NCI-H524 (cell line): ENCODE results near the gene PFDN5.
"Not testable (repeated sequence)": the region's sequence is repeated elsewhere in the genome, so short reads cannot be mapped to it uniquely, and the experiment has no call there.

ENCODE experiments used
- DNase-seq, 2 experiments: peaks; one replicate each; lab custom pipeline; 2025; lab: John Stamatoyannopoulos, UW

The PFDN5 gene

DNA sequence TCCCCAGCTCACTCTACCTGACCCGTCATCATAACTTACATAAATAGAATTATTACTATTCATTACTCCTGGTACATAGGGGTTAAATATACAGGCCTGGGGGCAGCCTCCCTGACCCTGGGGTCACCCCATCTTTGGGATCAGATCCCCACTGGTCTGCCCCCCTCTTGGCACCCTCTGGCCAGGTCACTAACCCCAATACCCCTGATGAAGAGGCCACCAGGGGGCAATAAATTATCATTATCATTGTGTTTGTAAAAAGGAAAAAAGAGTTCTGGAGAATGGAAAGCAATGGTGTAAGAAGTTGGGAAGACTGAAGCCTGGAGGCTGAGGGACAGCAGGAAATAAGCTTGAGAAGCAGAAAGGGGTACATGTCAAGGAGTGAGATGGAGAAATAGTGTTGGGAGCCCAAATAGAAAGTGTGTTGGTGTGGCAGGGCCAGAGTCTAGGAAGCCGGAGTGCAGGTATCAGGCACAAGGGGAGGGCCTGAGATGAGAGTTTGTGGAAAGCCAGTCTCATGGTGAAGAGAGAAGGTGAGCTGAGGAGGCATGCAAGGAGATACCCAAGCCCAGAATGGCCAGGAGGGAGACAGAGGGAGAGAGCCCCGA is 32.2 kb downstream of the PFDN5 start:
- DNase-seq, result no peak

DNA sequence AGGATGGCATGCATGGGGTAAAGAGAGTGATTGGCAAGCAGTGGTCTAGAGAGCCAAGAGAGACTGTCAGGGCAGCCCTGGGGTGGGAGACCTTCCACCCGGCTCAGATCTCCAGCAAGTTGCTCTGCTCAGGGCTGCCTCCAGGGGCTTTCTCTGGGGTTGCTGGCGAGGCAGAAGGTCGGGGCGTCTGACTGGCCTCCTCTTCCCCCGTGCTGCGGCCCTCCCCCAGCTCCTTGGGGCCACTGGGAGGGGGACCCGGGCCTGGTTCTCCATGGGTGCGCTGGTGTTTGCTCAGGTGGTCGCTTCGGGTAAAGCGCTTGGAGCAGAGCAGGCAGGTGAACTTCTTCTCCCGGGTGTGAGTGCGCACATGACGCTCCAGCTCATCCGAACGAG is 32.7 kb downstream of the PFDN5 start:
- DNase-seq, result no peak

DNA sequence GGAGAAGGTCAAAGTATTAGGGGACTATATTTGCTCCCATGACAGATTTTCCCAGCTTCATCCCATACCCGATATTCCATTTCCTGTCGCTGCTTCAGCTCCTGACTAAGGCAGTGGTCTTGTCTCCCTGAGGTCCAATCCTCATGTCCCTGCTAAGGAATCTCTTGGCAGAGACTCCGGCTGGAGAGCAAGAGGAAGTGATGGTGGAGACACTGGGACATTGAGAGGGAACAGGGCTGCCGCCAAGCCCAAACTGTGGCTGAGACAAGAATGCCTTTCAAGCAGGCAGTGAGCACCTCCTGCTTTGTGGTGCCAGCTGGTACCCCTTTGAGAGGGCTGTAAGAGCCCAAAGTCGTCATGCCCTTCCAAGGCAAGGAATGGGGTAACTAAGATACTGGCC is 35.3 kb downstream of the PFDN5 start:
- no peak for DNase-seq

DNA sequence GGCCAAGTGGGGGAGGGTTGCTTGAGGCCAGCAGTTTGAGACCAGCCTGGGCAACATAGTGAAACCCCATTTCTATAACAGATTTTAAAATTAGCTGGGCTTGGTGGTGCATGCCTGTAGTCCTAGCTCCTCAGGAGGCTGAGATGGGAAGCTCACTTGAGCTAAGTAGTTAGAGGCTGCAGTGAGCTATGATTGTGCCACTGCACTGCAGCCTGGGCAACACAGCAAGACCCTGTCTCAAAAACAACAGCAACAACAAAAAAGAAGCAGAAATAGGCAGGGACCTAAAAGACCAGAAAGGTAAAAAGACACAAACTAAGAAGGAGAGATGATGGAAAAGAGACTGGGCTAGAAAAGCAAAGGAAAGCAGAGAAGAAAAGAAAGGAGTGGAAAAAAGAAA is 37.0 kb downstream of the PFDN5 start:
- not testable (repeated sequence) for DNase-seq

DNA sequence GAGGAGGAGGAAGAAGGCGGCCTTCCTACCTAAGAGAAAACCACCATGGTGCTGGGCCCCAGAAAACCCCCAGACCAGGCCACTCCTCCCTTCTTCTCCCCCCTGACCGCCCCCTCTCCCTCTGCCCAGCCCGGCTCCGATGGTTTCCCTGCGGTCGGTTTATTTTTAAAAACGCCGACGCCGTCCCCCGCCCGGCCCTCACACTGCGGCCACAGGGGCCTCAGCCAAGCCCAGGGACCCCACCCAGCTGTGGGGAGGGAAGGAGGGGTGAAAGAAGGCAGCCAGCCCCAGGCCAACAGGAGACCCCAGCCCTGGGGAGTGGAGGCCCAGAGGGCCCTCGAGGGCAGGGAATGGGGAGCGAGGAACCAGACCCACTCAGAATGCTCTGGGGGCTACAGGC is 37.4 kb downstream of the PFDN5 start:
- no peak for DNase-seq

DNA sequence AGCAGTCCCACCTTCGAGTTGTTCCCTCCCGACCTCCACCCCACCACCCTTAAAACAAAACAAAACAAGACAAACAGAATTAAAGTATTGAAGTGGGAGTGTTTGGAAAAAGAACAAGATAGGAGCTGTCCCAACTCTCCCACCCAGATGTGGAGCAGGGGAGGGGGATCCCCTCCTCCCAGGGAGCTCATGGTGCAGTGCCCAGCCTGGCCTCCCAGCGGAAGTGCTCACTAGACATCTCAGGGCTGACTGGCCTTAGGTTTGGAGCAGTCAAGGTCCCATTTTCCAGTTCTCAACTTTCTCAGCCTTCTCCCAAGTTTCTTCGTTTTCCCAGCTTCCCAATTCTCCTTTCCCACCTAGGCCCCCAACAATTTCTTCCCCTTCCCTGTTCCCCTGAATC is 37.9 kb downstream of the PFDN5 start:
- no peak for DNase-seq

DNA sequence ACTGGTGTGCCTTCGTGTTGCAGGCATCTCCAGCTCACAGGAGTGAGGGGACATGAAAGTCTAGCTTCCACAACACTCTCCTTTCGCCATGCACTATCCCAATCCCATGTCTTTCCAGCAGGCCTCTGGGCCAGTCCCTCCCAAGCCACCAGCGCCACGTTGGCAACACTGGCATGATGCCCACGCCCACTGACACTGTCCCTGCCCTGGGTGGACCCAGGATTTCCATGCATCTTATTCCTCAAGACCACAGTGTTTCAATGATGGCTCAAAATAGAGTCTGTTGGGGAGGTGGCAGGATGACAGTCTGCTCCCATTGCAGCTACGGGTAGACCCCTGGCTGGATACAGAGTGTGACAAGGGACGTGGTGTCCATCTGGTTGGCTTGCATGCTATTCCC is 38.5 kb downstream of the PFDN5 start:
- no peak for DNase-seq

DNA sequence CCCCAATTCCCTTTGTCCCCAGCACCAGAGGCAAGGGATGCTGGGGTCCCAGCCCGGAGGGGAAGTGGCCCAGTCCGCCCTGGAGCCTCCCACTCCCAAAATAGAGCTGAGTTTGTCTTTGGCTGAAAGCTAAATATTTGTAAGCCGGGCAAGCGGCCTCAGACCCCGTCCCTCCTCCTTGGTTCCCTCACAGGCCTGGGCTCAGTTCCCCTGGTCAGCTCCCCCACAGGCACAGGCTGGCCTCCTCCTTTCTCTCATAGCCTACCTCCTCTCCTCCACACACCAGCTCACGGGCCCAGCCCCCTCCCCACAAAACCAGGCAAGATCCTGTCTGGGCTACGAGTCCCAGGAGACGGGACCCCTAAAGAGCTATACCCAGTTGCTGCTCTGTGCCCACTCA is 39.5 kb downstream of the PFDN5 start:
- DNase-seq, result no peak

DNA sequence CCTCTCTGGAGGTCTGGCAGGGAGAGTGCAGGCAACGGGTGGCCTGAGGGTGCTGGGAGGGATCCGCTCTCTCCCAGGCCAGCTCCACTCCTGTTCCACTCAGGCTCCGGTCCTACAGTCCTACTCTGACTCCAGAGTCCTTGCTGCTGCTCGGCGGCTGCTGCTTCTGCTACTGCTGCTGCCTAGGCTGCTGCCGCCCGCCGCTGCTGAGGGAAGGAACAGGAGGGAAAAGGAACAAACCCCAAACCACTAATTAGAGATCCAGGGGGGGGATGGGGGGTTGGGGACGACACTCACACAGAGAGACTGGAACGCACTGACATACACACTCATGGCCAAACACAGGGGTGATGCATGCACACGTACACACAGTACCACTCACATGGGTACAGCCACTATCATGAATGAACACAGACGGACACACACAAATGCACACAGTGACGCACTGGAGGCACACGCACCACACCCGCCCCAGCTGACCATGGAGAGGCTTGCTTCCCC is 40.9 kb downstream of the PFDN5 start, which contains the start of gene SP7:
SP7 (minus strand) TSS at position 174 of the 501 bp plus-strand sequence. CDS start 708 bp downstream, outside the sequence.
- no peak for DNase-seq

DNA sequence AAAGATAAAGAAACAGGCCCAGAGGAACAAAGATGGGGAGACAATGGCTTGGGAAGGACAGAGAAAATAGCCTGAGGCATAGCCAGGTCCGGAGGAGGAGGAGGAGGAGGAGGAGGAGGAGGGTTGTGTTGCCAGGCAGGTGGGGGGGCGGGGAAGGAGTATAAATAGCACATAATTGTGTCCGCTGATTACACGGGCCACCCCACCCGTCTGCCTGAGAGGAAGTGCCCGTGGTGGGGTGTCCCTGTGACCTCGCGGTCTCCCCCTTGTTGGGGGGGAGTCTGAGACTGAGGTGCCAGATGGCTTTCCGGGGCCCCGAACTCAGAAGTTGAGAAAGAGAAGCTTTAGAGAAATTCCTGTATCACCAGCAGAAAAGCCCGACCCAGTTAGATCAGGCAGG is 42.7 kb downstream of the PFDN5 start:
- DNase-seq, result no peak

DNA sequence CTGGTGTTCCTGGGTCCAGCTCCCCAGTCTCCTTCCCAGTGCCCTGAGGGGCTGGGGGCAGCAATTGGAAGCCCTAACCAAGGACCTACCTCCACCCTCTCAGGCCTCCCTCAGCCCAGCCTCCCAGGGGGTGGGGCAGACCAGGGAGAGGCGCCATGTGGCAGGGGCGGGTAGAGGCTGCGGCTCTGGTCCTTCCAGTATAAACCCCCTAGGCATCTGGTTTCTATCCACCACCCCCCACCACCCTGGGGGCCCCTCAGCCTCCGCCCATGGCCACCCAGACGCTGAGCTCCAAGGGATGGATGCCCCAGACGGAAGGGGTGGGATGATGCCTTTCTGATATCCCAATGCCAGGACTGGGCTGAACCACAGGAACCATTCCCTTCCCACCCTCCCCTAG is 43.6 kb downstream of the PFDN5 start:
- DNase-seq, result no peak

DNA sequence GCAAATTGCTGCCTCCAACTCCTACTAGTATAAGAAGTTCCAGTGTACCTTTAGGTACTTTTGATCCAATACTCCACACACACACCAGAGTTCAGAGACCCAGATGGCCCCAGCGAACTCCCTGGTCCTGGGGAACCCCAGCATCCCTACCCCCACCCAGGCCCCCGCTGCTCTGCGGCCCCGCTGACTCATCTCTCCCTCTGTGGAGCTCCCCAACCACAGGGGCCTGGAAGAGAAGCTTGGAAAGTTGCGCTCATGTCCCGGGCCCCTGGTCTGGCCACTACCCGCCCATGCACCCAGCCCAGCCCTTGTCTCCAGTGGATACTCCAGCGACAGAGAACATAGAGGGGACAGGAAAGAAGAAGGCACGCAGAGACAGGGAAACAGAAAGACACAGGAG is 45.1 kb downstream of the PFDN5 start:
- DNase-seq, result no peak

DNA sequence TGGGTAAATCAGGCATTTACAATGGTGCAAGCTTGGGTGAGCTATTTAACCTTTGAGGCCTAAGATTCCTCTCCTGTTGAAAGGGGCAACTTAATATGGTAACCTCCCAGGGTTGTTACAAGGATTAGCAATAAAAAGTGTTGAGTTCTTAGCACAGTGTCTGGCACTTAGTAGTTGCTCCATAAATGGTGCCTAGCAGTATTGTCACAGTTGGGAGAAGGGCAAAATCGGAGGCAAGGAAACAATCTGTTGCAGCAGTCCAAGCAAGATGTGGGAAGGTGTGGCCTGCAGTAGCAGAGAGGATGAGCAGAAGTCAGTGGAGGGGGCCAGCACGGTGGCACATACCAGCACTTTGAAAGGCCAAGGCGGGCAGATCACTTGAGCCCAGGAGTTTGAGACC is 48.1 kb downstream of the PFDN5 start:
- no peak for DNase-seq

DNA sequence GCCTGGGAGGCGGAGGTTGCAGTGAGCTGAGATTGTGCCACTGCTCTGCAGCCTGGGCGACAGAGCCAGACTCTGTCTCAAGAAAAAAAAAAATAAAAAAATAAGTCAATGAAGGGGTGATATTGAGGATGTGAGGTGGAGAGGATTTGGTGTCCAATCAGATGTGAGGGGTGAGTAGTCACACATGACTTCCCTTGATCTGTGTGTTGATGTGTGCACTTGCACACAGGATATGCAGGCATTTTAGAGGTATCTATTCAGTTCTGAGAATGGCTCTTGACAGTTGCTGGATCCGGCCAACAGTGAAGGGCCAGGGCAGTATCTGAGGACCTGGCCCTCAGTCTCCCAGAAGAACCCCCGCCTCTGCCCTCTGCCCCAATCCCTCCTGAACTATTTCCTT is 48.6 kb downstream of the PFDN5 start:
- no peak for DNase-seq

DNA sequence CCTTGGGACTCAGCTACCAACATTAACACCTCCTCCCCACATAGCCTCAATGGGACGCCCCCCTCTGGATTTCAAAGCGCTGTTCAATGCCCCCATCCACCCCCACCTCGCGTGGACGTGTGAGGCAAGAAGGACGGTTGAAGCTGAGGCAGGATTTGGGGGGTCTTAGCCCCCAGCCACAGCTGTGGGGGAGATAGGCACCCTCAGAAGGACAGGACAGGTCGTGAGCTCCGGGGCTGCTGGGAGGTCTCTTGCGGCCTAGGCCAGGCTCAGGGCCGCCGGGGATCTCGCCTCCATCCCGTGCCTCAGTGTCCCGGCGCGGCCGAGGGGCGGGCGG is 49.1 kb downstream of the PFDN5 start:
- no peak for DNase-seq

DNA sequence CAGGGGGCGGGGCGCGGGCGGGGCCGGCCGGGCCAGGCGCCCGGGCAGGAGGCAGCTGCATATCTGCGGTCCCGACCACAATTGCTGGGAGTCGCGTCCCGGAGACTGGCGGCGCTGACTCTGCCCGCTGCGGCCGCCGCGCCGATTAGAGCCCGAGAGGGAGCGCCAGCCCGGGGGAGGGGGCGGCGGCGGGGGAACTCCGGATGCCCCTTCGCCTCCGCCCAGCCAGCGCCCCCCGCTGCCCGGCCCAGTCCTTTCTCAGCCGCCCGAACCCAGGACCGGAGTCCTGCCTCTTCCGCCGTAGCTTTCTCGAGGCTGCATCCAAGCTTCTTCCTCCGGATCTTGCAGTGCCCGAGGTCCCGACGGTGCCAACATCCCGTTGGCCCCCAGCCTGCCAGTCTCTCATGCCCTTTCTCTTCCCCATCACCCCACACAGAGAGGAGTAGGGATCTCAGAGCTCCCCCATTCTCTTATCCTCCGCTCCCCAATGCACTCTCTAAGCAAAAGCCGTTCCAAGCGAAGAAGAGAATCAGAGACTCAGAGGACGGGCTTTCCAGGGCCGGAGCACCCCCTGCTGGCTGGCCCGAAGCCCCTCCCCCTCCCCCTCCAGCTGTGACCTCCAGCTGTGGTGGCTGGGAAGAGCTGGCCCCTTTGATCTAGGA is 49.6 kb downstream of the PFDN5 start:
- peak in 1 of 2 experiments; percentile 54 for DNase-seq

DNA sequence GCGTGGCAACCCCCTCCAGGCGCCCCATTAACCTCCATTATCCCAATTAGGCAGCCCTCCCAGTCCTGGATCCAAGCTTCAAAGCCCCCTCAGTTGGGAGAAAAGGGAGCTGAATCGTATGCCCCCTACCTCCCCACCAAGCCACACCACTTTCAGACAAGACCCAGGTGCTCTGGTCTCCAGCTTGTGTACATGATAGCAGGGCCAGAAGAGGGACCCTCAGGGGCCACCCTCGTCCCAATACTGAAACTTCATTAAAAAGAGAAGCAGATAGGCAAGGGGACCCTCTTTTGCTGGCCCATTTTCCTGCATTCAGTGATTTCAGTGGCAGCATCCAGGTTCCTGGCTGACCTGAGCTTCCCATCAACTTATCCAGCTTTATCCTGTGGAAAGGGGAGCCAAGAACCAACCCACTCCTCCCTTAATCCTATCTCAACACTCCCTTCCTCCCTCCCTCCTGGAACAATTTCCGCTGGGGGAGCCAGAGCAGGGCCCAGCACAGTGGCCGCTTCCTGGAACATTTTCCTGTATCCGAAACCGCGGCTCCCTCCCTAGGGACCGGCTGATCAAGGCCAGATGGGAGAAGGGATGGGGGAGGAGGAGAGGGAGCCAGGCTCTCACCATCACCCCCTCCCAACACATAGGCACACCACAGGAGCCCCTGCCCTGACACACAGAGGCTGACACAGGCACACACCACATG is 50.3 kb downstream of the PFDN5 start:
- DNase-seq, result peak; percentile 79 to 87

DNA sequence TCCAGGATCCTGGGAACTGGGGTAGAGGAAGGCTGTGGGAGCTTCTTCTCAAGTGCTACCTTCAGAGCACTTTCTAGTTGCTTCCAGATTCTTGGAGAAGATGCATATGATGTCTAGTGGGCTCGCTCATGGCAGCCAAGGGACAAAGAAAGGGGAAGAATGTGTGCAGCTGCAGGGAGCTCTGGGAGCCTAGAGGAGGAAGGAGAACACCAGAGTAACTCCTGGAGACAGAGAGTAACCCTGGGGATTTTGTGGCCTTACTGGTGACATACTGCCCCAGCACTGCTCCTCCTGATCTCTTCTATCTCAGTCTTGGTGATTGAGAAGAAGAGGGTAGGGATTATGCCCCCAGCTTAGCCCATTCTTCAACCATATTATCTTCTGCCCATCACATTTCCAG is 51.1 kb downstream of the PFDN5 start:
- no peak for DNase-seq

DNA sequence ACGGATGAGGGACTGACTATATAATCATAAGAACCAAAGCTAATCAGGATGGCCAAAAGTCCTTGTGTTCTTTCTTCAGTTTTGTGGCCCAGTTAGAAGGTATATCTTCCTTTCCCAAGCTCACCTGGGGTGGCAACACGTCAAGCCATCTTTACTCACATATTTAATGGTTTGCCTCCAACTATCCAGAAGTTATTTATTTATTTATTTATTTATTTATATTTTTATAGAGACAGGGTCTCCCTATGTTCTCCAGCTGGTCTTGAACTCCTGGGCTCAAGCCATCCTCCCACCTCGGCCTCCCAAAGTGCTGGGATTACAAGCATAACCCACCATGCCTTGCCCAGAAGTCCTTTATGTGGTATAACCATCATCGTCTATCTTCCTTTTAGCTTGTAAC is 52.6 kb downstream of the PFDN5 start:
- no peak for DNase-seq
